ENCODE results near the gene SPATA25. TPM values are rescaled to one million over a fixed set of nuclear protein-coding genes. Genes with fewer than 3 reads are reported as not detected.
"Not testable (repeated sequence)": the region's sequence is repeated elsewhere in the genome, so short reads cannot be mapped to it uniquely, and the experiment has no call there.

Gene SPATA25
- total RNA-seq, 3 donors from 2014 or later (not counting 1 experiment from before 2014, with no cell fraction given), result 1.2 TPM; not detected in 2

- Histone ChIP-seq H3K27me3 (ENCODE audit: control insufficient read depth, insufficient read depth, low read length) (no peaks in the 10 kb centered on the region), H3K4me3 (ENCODE audit: low read length) (peak overlapping the region; percentile 99), H3K9me3 (ENCODE audit: control insufficient read depth, insufficient read depth, low read length) (no peaks in the 10 kb centered on the region), H3K4me1 (ENCODE audit: control insufficient read depth, insufficient read depth, low read length) (peaks cover 26% of the 10 kb centered on the region), H3K27ac (ENCODE audit: low read length) (peak overlapping the region; percentile 98), H3K36me3 (ENCODE audit: control insufficient read depth, insufficient read depth, low read length) (peaks cover 19% of the 10 kb centered on the region)
- H3K27me3 Mint-ChIP-seq (ENCODE audit: low read depth in 2 of 2), result no peaks in the 10 kb centered on the region
- H3K9me3 Mint-ChIP-seq, result no peaks in the 10 kb centered on the region
- no peak for DNase-seq
- H3K27ac Mint-ChIP-seq, result peak overlapping the region; percentile 96 to 97
- peaks cover 23 to 31% of the 10 kb centered on the region in 2 donors for H3K4me1 Mint-ChIP-seq
- H3K4me3 Mint-ChIP-seq, result peak overlapping the region; percentile 96
- peak in 1 of 3 donors; percentile 5 for ATAC-seq
- intact Hi-C loops (cut with micrococcal nuclease), result loop anchor here (1.0 to 2.0 kb wide), 4 partner anchors 29 to 77 kb away; partner anchors contain the start of genes ACOT8, CTSA, NEURL2 and ZSWIM1
- TF ChIP-seq CTCF (IDR thresholded peaks at IDR 0.05), result no peak
- WGBS (ENCODE audit: insufficient coverage), result 0% methylated on average over 32 of the region's 34 CpGs
- no peaks in the 10 kb centered on the region for H3K36me3 Mint-ChIP-seq
Measured at GRCh38 chr20:45934046-45934585, 46.7 kb upstream of the SPATA25 start.

GRCh38 chr20:45933266-45934045, 46.0 kb upstream of the SPATA25 start:
- Histone ChIP-seq H3K4me1 (ENCODE audit: control insufficient read depth, insufficient read depth, low read length) (peaks cover 26% of the 10 kb centered on the region), H3K4me3 (ENCODE audit: low read length) (peak overlapping the region; percentile 99), H3K36me3 (ENCODE audit: control insufficient read depth, insufficient read depth, low read length) (peaks cover 13% of the 10 kb centered on the region), H3K27me3 (ENCODE audit: control insufficient read depth, insufficient read depth, low read length) (no peaks in the 10 kb centered on the region), H3K9me3 (ENCODE audit: control insufficient read depth, insufficient read depth, low read length) (no peaks in the 10 kb centered on the region), H3K27ac (ENCODE audit: low read length) (peak overlapping the region; percentile 98)
- Mint-ChIP-seq H3K4me1 (peaks cover 22 to 29% of the 10 kb centered on the region in 2 donors), H3K9me3 (no peaks in the 10 kb centered on the region), H3K36me3 (no peaks in the 10 kb centered on the region), H3K27ac (peak overlapping the region; percentile 96 to 97), H3K27me3 (ENCODE audit: low read depth in 2 of 2) (no peaks in the 10 kb centered on the region), H3K4me3 (peak overlapping the region; percentile 96)
- intact Hi-C loops (cut with micrococcal nuclease), result loop anchor here (1.0 to 2.0 kb wide), 4 partner anchors 29 to 77 kb away; partner anchors contain the start of genes ACOT8, CTSA, NEURL2 and ZSWIM1
- no peak for TF ChIP-seq CTCF (IDR thresholded peaks at IDR 0.05)
- no peak for ATAC-seq
- peak; percentile 46 to 77 for DNase-seq
- 28% methylated on average over 21 of the region's 22 CpGs for WGBS (ENCODE audit: insufficient coverage)

- H3K36me3 ChIP-seq (ENCODE audit: control insufficient read depth, insufficient read depth, low read length); ATAC-seq; H3K27ac ChIP-seq (ENCODE audit: low read length); H3K27me3 Mint-ChIP-seq (ENCODE audit: low read depth in 2 of 2); H3K4me3 ChIP-seq (ENCODE audit: low read length); H3K9me3 ChIP-seq (ENCODE audit: control insufficient read depth, insufficient read depth, low read length); intact Hi-C loops (cut with micrococcal nuclease); H3K4me3 Mint-ChIP-seq; H3K36me3 Mint-ChIP-seq; H3K27ac Mint-ChIP-seq; H3K27me3 ChIP-seq (ENCODE audit: control insufficient read depth, insufficient read depth, low read length); H3K9me3 Mint-ChIP-seq; DNase-seq: not testable (repeated sequence)
- 98% methylated on average over 16 of the region's 17 CpGs for WGBS (ENCODE audit: insufficient coverage)
- peaks cover 8 to 23% of the 10 kb centered on the region in 2 donors for H3K4me1 Mint-ChIP-seq
- H3K4me1 ChIP-seq (ENCODE audit: control insufficient read depth, insufficient read depth, low read length), result peaks cover 20% of the 10 kb centered on the region
Measured at GRCh38 chr20:45931680-45932079, 44.3 kb upstream of the SPATA25 start.
